PFSK-1 (cell line): ENCODE data around the gene LAMC1.

Experiments
- FOXP2 ChIP-seq: optimal IDR thresholded peaks from 2 replicates; pipeline ENCODE3; 2011; ENCODE audit warnings: borderline replicate concordance, control low read depth, inconsistent platforms; ENCODE audit not compliant: insufficient read depth; ENCODE audit errors: extremely low read length, extremely low read depth
- POLR2AphosphoS5 ChIP-seq: IDR thresholded peaks from 2 replicates; pipeline ENCODE4 v1.6.1; 2012; ENCODE audit warnings: low read depth, mild to moderate bottlenecking, control low read depth, low read length, moderate library complexity
- REST ChIP-seq, 2 experiments: IDR thresholded peaks; 2 replicates each; pipeline versions ENCODE4 v1.6.1 to v1.8.0; 2011 to 2012; ENCODE audit warnings: low read depth in 2 of 2, low read length in 2 of 2, control low read depth in 1 of 2, inconsistent platforms in 1 of 2, mild to moderate bottlenecking in 1 of 2, moderate library complexity in 1 of 2; ENCODE audit not compliant: insufficient read depth in 1 of 2
- SIN3A ChIP-seq: IDR thresholded peaks from 2 replicates; pipeline ENCODE4 v1.6.1; 2012; ENCODE audit warnings: mild to moderate bottlenecking, low read length, moderate library complexity, borderline replicate concordance; ENCODE audit not compliant: insufficient read depth
- TAF1 ChIP-seq: IDR thresholded peaks from 2 replicates; pipeline ENCODE4 v1.6.1; 2012; ENCODE audit warnings: low read length, control low read depth, borderline replicate concordance; ENCODE audit not compliant: insufficient read depth

DNA sequence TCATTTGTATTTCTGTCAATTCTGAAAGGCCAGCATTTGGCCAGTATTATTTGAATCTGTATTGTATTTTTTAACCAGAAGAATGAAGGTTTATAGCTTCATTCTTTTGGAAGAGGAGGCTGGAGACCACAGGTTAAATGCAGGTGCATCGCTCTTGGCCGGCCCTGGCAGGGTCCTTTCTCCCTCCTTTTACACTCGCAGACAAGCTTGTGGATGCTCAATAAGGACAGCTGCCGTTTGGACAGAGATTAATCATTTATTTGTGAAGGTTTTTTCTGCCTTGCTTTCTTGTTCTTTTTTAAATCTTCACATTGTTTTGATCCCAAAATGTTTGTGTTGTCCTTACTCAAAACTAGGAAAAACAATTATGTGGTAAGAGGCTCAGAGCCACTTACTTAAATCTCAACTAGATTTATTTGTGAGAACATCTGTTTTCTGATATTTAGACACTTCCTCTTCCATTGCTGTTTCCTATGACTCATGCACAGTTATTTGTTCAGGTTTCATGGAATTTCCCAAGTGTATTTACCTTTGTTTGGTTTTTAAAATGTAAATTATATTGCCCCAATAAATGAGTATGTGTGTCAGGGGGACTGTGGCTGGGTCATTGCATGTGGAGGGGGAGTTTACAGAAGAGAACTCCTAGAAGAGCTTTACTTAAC lies 116.2 kb downstream of the LAMC1 start:
- peak; percentile 30; the same call in 1 of the 2 replicates for TF ChIP-seq POLR2AphosphoS5
- no peak for TF ChIP-seq REST (IDR thresholded peaks at IDR 0.05; ENCODE audit: insufficient read depth in 1 of 2, low read depth in 2 of 2, low read length in 2 of 2)
- TF ChIP-seq SIN3A = no peak
- TF ChIP-seq TAF1 = no peak
- TF ChIP-seq FOXP2 = no peak
